Measurements from ENCODE around the gene AXIN2.

The AXIN2 gene

DNA sequence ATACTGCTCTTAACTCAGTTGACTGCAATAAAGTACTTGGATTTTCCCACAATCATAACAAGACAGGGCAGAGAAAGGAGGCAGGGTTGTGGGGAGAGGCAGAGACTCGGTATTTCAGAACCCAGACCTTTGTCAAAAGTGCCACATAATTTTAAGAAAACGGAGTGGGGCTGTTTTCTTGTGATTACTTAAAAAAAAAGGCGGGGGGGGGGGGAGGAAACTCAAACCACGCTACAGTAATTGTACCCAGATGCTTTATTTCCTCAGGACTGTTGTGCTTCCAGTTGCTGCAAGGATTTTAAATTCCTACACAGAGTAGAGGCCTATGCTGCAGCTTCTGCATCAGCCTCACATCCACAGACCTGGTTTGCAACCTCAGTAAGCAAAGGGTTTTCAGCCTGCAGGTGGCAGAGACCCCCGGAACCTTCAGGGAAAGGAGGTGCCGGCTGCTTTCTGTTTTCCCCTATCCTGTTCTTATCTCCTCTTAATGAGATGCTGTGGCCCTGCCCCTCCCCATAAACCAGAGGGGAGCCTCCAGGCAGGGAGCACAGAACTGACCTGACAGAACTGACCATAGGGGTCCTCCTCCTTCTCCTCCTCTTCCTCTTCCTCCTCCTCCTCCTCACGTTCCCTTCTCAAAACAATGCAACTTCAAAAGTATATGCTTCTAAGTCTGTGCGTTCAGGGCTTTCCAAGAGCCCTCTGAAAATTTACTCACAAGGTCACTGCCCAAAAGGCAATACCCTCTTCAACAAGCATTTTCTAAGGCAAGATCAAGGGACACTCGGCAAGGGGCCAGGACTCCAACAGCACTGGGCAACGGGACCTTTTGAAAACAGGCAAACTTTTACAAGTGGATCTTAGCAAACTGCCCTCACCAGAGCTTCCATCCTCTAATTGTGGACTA is 7.5 kb downstream of the AXIN2 start:
- Histone ChIP-seq H3K36me3 (ENCODE audit: control insufficient read depth, insufficient read depth, low read length) (peaks cover 53% of the 10 kb centered on the region), H3K27ac (ENCODE audit: low read depth, low read length, severe bottlenecking) (peak overlapping the region; percentile 57), H3K4me1 (ENCODE audit: control insufficient read depth, insufficient read depth, low read length, poor library complexity, severe bottlenecking) (peaks cover 23% of the 10 kb centered on the region), H3K9me3 (ENCODE audit: control insufficient read depth, low read length) (no peaks in the 10 kb centered on the region), H3K4me3 (ENCODE audit: extremely low read depth, insufficient read depth, low read length, poor library complexity, severe bottlenecking) (no peak overlapping the region)
- 35 to 52% methylated on average over 4 to 7 of the region's 10 CpGs for WGBS, 2 experiments (ENCODE audit: insufficient coverage in 2 of 2)

DNA sequence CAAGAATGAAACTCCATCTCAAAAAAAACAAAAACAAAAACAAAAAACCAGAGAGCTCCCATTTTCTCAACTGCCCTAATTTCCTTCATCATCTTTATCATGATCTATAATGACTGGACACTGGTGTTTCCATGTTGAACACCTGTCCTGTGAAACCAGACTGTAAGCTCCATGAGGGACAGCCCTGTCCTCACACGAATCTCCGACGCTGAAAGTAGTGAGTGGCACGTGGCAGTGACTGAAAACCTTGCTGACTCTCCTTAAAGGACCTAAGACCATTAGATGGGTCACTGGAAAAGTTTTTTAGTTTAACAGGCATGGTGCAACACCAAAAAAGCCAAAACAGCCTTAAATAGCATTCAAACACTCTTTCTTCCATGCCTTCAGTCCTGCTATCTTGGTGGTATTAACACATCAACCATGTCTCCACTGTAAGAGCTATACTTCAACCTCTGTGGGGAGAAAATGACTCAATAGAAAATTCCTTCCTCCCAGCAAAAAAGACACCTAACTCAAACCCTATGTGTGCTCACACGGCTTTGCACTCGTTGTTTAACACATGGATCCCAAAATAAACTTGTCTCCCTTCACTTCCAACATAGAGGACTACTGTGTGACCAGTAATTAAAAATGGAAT is 8.3 kb downstream of the AXIN2 start:
- Histone ChIP-seq H3K4me1 (ENCODE audit: control insufficient read depth, insufficient read depth, low read length, poor library complexity, severe bottlenecking) (peaks cover 21% of the 10 kb centered on the region), H3K36me3 (ENCODE audit: control insufficient read depth, insufficient read depth, low read length) (peaks cover 57% of the 10 kb centered on the region), H3K4me3 (ENCODE audit: extremely low read depth, insufficient read depth, low read length, poor library complexity, severe bottlenecking) (no peak overlapping the region), H3K27ac (ENCODE audit: low read depth, low read length, severe bottlenecking) (peak overlapping the region; percentile 57), H3K9me3 (ENCODE audit: control insufficient read depth, low read length) (no peaks in the 10 kb centered on the region)
- 100% methylated on average over 4 of the region's 6 CpGs; no CpG with 5 or more reads in 1 of the 2 experiments for WGBS, 2 experiments (ENCODE audit: insufficient coverage in 2 of 2)

DNA sequence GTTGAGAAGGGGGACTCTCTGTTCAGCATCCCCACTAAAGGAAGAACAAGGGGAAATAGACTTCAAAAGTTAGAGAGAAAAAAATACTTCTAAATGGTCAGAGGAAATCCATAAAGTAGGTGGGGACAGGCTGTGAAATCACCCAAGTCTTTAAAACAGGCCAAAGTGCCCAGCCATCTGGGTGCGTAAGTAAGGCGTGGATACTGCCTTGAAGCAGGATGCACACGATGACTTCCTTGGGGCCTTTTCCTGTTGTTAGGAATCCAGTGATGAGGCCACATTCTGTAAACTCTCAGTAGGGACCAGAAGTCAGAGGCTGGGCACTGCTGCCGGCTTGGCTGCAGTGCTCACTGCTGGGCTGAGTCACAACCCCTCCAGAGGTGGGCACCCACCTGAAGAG is 9.2 kb downstream of the AXIN2 start:
- H3K4me3 ChIP-seq (ENCODE audit: extremely low read depth, insufficient read depth, low read length, poor library complexity, severe bottlenecking): no peak overlapping the region
- 96 to 98% methylated on average over 4 of the region's 4 CpGs for WGBS, 2 experiments (ENCODE audit: insufficient coverage in 2 of 2)

GRCh38 chr17:65551267-65552040 is 10.0 kb downstream of the AXIN2 start:
- Histone ChIP-seq H3K36me3 (ENCODE audit: control insufficient read depth, insufficient read depth, low read length) (peaks cover 66% of the 10 kb centered on the region), H3K27ac (ENCODE audit: low read depth, low read length, severe bottlenecking) (no peak overlapping the region), H3K9me3 (ENCODE audit: control insufficient read depth, low read length) (no peaks in the 10 kb centered on the region), H3K4me3 (ENCODE audit: extremely low read depth, insufficient read depth, low read length, poor library complexity, severe bottlenecking) (no peak overlapping the region), H3K4me1 (ENCODE audit: control insufficient read depth, insufficient read depth, low read length, poor library complexity, severe bottlenecking) (peaks cover 17% of the 10 kb centered on the region)
- WGBS, 2 experiments (ENCODE audit: insufficient coverage in 2 of 2): 87 to 89% methylated on average over 6 to 7 of the region's 9 CpGs

More for the DNA sequence above, 9.2 kb downstream of the AXIN2 start:
- Histone ChIP-seq H3K36me3 (ENCODE audit: control insufficient read depth, insufficient read depth, low read length) (peaks cover 58% of the 10 kb centered on the region), H3K4me1 (ENCODE audit: control insufficient read depth, insufficient read depth, low read length, poor library complexity, severe bottlenecking) (peaks cover 20% of the 10 kb centered on the region), H3K9me3 (ENCODE audit: control insufficient read depth, low read length) (no peaks in the 10 kb centered on the region), H3K27ac (ENCODE audit: low read depth, low read length, severe bottlenecking) (no peak overlapping the region)

GRCh38 chr17:65550758-65551157 is 10.7 kb downstream of the AXIN2 start:
- WGBS, 2 experiments (ENCODE audit: insufficient coverage in 2 of 2): 93 to 97% methylated on average over 3 to 4 of the region's 4 CpGs
- no peak overlapping the region for H3K4me3 ChIP-seq (ENCODE audit: extremely low read depth, insufficient read depth, low read length, poor library complexity, severe bottlenecking)

GRCh38 chr17:65550075-65550662 is 11.3 kb downstream of the AXIN2 start:
- no peak overlapping the region for H3K4me3 ChIP-seq (ENCODE audit: extremely low read depth, insufficient read depth, low read length, poor library complexity, severe bottlenecking)
- peaks cover 10% of the 10 kb centered on the region for H3K4me1 ChIP-seq (ENCODE audit: control insufficient read depth, insufficient read depth, low read length, poor library complexity, severe bottlenecking)
- WGBS, 2 experiments (ENCODE audit: insufficient coverage in 2 of 2): 31 to 64% methylated on average over 3 to 9 of the region's 9 CpGs
- no peak overlapping the region for H3K27ac ChIP-seq (ENCODE audit: low read depth, low read length, severe bottlenecking)
- peaks cover 76% of the 10 kb centered on the region for H3K36me3 ChIP-seq (ENCODE audit: control insufficient read depth, insufficient read depth, low read length)
- no peaks in the 10 kb centered on the region for H3K9me3 ChIP-seq (ENCODE audit: control insufficient read depth, low read length)

More at GRCh38 chr17:65550758-65551157, 10.7 kb downstream of the AXIN2 start:
- H3K9me3 ChIP-seq (ENCODE audit: control insufficient read depth, low read length): no peaks in the 10 kb centered on the region
- H3K36me3 ChIP-seq (ENCODE audit: control insufficient read depth, insufficient read depth, low read length): peaks cover 71% of the 10 kb centered on the region
- no peak overlapping the region for H3K27ac ChIP-seq (ENCODE audit: low read depth, low read length, severe bottlenecking)
- peaks cover 10% of the 10 kb centered on the region for H3K4me1 ChIP-seq (ENCODE audit: control insufficient read depth, insufficient read depth, low read length, poor library complexity, severe bottlenecking)

DNA sequence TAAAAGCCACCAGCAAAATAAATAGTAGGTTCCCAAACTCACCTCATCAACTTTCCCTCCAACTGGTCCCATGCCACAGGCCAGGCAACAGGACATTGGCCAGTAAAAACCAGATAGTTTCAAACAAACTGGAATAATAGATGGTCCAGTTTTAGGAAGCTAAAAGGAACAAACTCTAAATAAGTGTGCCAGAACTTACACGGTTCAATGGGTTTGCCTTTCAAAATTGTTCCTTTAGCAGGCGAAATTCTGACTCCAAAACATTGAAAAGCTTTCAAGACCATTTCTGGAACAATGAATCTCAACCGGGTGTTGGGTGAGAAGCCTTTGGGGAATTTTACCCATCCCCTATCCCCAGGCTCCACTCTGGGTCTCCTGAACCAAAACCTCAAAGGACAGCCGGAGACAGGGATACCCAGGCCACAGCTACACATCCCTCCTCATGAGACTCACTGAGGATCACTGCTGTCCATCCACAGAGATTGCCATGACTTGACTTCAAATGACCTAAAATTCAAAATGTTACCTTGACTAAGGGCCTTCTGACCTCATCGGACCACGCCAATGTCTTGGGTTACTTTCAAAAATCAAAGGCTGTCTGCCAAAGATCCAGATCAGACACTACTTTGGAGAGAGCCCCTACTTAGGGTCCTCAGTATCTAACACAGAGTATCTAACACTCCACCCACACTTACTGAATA is 13.0 kb downstream of the AXIN2 start:
- Histone ChIP-seq H3K4me1 (ENCODE audit: control insufficient read depth, insufficient read depth, low read length, poor library complexity, severe bottlenecking) (peaks cover 10% of the 10 kb centered on the region), H3K36me3 (ENCODE audit: control insufficient read depth, insufficient read depth, low read length) (peaks cover 82% of the 10 kb centered on the region), H3K4me3 (ENCODE audit: extremely low read depth, insufficient read depth, low read length, poor library complexity, severe bottlenecking) (no peak overlapping the region), H3K9me3 (ENCODE audit: control insufficient read depth, low read length) (no peaks in the 10 kb centered on the region), H3K27ac (ENCODE audit: low read depth, low read length, severe bottlenecking) (no peak overlapping the region)
- WGBS, 2 experiments (ENCODE audit: insufficient coverage in 2 of 2): 96 to 100% methylated on average over 4 to 5 of the region's 6 CpGs

GRCh38 chr17:65547253-65547670 is 14.2 kb downstream of the AXIN2 start:
- H3K4me1 ChIP-seq (ENCODE audit: control insufficient read depth, insufficient read depth, low read length, poor library complexity, severe bottlenecking): peaks cover 18% of the 10 kb centered on the region
- H3K36me3 ChIP-seq (ENCODE audit: control insufficient read depth, insufficient read depth, low read length): peaks cover 92% of the 10 kb centered on the region
- no peak overlapping the region for H3K4me3 ChIP-seq (ENCODE audit: extremely low read depth, insufficient read depth, low read length, poor library complexity, severe bottlenecking)
- no peak overlapping the region for H3K27ac ChIP-seq (ENCODE audit: low read depth, low read length, severe bottlenecking)
- no peaks in the 10 kb centered on the region for H3K9me3 ChIP-seq (ENCODE audit: control insufficient read depth, low read length)
- WGBS, 2 experiments (ENCODE audit: insufficient coverage in 2 of 2): 80 to 87% methylated on average over 3 to 4 of the region's 5 CpGs

- Histone ChIP-seq H3K27ac (ENCODE audit: low read depth, low read length, severe bottlenecking) (no peak overlapping the region), H3K36me3 (ENCODE audit: control insufficient read depth, insufficient read depth, low read length) (peaks cover 95% of the 10 kb centered on the region), H3K4me1 (ENCODE audit: control insufficient read depth, insufficient read depth, low read length, poor library complexity, severe bottlenecking) (peaks cover 18% of the 10 kb centered on the region), H3K9me3 (ENCODE audit: control insufficient read depth, low read length) (no peaks in the 10 kb centered on the region), H3K4me3 (ENCODE audit: extremely low read depth, insufficient read depth, low read length, poor library complexity, severe bottlenecking) (no peak overlapping the region)
- 85 to 97% methylated on average over 4 of the region's 4 CpGs for WGBS, 2 experiments (ENCODE audit: insufficient coverage in 2 of 2)
These were observed 14.9 kb downstream of the AXIN2 start for GRCh38 chr17:65546579-65546978.

Data from mesodermal cell (in vitro differentiated cells).